Skeletal muscle tissue (tissue), 4 donors: ENCODE measurements around the gene HOXA13. TPM values are rescaled to one million over a fixed set of nuclear protein-coding genes. Genes with fewer than 3 reads are reported as not detected.
A peak's percentile ranks its signal among the peaks of the same experiment; 100 is the strongest.

ENCODE experiments used
- H3K27ac ChIP-seq: one replicate; pipeline ENCODE4 v1.7.0; 2013; ENCODE audit warnings: mild to moderate bottlenecking, low read depth, low read length, inconsistent platforms
- H3K27me3 ChIP-seq, 3 donors: one replicate each; pipeline ENCODE4 v1.7.0; 2013; ENCODE audit warnings: low read length in 3 of 3; ENCODE audit not compliant: control insufficient read depth in 3 of 3, insufficient read depth in 3 of 3
- H3K36me3 ChIP-seq, 3 donors: one replicate each; pipeline ENCODE4 v1.7.0; 2013; ENCODE audit warnings: low read length in 3 of 3; ENCODE audit not compliant: control insufficient read depth in 3 of 3, insufficient read depth in 3 of 3
- H3K4me1 ChIP-seq, 3 donors: one replicate each; pipeline ENCODE4 v1.7.0; 2013; ENCODE audit warnings: low read length in 3 of 3, mild to moderate bottlenecking in 3 of 3; ENCODE audit not compliant: control insufficient read depth in 3 of 3, insufficient read depth in 3 of 3
- H3K4me3 ChIP-seq, 3 donors: one replicate each; pipeline ENCODE4 v1.7.0; 2013; ENCODE audit warnings: low read length in 3 of 3
- H3K9ac ChIP-seq, 3 donors: one replicate each; pipeline ENCODE4 v1.7.0; 2013; ENCODE audit warnings: low read length in 3 of 3, mild to moderate bottlenecking in 3 of 3, moderate library complexity in 2 of 3, low read depth in 1 of 3
- H3K9me3 ChIP-seq, 3 donors: one replicate each; pipeline ENCODE4 v1.7.0; 2013; ENCODE audit warnings: low read length in 3 of 3; ENCODE audit not compliant: control insufficient read depth in 3 of 3
- total RNA-seq: library from RNA; depleted of rRNA; stranded (reverse); fragments of >200 nt; gene quantifications from one replicate; pipeline ENCODE4 v1.2.3, GENCODE V29; 2014
- donor health status: Osteomylitis.

The HOXA13 gene
- 0.52 TPM for total RNA-seq

DNA sequence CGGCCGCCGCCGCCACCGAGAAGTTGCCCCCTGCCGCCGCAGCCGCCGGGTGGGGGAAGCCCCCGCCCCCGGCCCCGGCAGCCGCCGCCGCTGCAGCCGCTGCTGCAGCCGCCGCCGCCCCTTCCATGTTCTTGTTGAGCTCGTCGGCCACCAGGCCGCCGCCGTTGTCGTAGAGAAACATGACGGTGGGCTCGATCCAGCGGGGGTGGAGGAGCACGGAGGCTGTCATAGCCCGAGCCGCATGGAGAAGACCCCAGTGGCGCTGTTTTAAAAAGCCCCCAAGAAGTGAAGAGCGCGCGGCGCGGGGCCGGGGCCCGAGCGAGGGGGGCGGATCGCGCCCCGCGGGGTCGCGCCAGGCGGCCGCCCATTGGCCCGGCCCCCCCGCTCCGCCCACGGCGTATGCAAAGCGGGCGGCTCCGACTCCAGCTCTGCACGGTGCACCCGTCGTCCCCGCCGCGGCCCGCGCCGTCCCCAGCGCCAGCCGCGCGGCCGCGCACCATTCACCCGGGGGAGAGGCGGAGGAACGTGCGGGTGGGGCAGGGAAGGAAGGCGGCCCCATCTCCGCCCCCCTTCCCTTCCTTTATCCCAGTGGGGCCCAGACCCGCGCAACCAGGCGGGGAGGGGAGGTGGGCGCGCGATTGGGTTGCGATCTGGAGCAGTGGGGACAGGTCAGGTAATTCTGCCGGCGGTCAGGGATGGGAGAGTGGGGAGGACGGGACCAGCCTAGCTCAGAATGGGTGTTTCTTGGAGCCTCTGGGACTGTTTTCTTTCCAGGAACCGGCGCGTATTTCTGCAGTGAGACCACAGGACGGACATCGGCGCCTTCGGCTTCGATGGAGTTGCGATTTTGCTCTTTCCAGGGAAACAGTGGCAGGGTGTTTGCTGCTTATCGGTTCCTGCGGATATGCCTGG, at the start of gene HOXA13:
Gene HOXA13, minus strand, starts transcription at position 243 of the 912 bp plus-strand sequence. Its CDS starts 14 bp downstream, at position 229.
- Histone ChIP-seq H3K9ac (peak within 1 kb of the TSS in 2 of 3 donors; percentile 62 to 85), H3K9me3 (peaks cover 0 to 3% (median 0%) of the 10 kb centered on the region in 3 donors), H3K36me3 (no peaks in the 10 kb centered on the region), H3K27ac (no peak within 1 kb of the TSS), H3K4me1 (peaks cover 21 to 31% (median 21%) of the 10 kb centered on the region in 3 donors), H3K27me3 (peaks cover 58 to 83% (median 75%) of the 10 kb centered on the region in 3 donors), H3K4me3 (peak within 1 kb of the TSS; percentile 54 to 75 (median 67))

DNA sequence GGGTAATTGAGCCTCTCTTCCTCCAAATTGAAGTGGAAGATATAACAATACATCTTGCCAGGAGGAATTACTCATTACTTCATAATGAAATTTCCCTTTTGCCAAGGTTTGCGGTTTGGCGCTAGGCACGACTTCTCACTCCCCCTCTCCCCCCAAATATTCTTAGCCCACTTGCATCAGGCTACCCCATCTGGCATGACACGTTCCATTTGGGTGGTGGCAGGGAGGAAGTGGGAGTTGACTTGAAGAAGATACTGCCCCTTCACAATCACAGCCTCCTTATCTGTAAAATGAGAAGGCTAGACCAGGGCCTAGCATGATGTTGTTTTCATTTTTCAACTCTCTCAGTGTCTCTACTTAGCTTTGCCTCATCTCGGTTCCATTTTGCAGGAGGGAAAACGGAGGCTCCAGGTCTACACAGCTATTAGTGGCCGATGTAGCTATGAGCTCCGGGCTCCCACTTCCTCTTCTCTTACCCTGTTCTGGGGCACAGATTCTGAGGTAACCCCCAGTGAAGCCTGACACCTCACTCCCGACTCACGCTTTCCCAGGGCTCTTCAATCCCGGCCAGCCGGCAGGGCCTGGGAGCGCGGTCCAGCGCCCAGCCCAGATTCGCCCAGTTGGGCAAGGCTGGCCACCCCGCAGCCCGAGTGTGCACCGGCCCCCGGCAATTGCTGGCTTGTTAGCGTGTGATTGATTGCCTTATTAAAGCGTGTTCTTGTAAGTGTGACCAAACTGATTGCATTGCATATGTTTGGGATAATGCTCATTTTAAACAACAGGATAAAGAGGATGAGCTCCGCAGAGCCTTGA, 49.2 kb upstream of the HOXA13 start:
- no peaks in the 10 kb centered on the region for H3K9me3 ChIP-seq
- peaks cover 10 to 22% (median 21%) of the 10 kb centered on the region in 3 donors for H3K4me1 ChIP-seq
- no peak overlapping the region for H3K9ac ChIP-seq
- no peaks in the 10 kb centered on the region for H3K36me3 ChIP-seq
- no peak overlapping the region for H3K4me3 ChIP-seq
- no peak overlapping the region for H3K27ac ChIP-seq
- peaks cover 92 to 98% (median 93%) of the 10 kb centered on the region in 3 donors for H3K27me3 ChIP-seq

DNA sequence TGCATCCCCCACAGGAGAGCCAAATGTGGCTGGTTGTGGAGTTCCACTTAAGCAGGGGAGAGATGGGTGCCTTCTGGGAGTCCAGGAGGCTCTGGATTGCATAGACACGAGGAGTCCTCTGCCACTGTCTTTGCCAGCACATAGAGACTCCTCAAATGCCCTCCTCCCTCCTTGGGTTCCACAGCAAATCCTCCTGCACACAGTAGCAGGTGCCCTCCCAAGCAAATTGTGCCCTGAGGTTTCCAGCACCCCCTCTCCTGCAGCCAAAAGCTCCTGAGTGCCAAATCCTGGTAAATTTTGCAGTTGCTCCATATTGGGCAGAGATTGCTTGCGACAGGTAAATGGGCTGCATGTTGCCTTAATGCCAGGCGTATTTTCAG, 48.5 kb upstream of the HOXA13 start:
- Histone ChIP-seq H3K36me3 (no peaks in the 10 kb centered on the region), H3K27me3 (peaks cover 99 to 100% (median 99%) of the 10 kb centered on the region in 3 donors), H3K4me3 (no peak overlapping the region), H3K27ac (no peak overlapping the region), H3K9me3 (no peaks in the 10 kb centered on the region), H3K4me1 (peaks cover 13 to 27% (median 21%) of the 10 kb centered on the region in 3 donors), H3K9ac (no peak overlapping the region)

DNA sequence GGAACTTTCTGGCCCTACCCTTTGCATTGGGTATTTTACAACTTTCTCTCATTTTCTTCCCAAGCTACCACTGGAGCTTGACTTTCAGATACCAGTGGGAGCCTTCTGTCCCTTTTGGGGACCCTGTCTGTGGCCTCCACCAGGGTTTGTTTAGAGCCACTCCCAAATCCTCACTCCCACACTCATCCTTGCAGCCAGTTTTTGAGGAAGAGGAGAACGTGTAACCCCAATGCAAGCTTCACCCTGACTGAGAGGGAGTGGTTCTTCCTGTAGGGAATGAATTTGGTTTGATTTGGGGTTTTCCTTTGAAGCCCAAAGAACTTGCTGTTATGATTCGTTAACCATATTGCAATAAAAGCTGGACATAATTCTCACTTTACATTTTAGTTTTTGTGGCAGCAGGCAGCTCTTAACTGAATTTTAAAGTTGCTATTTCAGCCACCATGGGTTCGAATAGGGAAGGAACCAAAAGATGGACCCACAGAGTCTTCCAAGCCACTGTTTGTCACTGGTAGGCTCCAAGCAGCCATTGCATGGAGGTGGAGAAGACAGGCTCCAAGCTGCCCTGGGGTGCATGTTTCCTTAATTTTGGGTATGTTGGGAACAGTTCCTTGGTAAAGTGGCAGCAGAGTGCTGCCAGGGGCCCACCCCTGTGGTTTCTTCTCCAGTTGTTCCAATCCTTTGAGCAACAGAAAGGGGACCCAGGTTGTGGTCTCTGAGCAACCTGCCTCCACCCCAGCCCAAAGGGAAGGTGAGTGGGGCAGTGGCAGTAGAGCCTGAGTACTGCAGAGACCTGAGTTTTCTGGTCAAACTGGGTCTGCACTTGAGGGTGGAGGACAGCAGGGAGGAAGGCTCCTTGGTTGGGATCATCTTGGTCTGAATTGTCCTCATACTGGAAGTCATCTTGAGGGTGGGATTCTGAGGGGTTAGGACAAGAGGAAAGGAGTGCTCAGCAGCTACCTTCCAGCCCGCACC, 47.8 kb upstream of the HOXA13 start:
- Histone ChIP-seq H3K36me3 (no peaks in the 10 kb centered on the region), H3K9me3 (no peaks in the 10 kb centered on the region), H3K4me3 (no peak overlapping the region), H3K27me3 (peaks cover 99 to 100% (median 100%) of the 10 kb centered on the region in 3 donors), H3K4me1 (peaks cover 20 to 34% (median 21%) of the 10 kb centered on the region in 3 donors), H3K27ac (no peak overlapping the region), H3K9ac (no peak overlapping the region)

DNA sequence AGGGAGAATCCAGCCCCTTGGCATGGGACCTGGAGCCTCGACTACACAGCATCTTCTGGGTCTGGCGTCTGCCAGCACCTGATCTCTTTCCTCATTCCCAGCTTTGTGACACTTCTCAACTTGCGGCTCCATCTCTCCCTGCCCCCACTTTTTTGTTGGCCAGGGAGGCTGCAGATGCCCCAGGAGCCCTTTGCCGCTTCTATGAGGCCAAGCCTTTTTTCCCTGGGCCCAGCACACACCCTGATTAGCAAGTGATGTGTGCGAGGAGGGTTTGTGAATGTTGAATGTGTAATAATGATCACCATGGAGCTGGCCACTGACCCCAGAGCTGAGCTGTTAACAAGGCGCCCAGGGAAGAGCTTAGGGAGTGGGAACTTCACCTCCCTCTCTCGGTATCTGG, 47.1 kb upstream of the HOXA13 start:
- Histone ChIP-seq H3K9ac (no peak overlapping the region), H3K36me3 (no peaks in the 10 kb centered on the region), H3K4me3 (no peak overlapping the region), H3K9me3 (no peaks in the 10 kb centered on the region), H3K27me3 (peaks cover 99 to 100% (median 100%) of the 10 kb centered on the region in 3 donors), H3K4me1 (peaks cover 21 to 40% (median 23%) of the 10 kb centered on the region in 3 donors), H3K27ac (no peak overlapping the region)

DNA sequence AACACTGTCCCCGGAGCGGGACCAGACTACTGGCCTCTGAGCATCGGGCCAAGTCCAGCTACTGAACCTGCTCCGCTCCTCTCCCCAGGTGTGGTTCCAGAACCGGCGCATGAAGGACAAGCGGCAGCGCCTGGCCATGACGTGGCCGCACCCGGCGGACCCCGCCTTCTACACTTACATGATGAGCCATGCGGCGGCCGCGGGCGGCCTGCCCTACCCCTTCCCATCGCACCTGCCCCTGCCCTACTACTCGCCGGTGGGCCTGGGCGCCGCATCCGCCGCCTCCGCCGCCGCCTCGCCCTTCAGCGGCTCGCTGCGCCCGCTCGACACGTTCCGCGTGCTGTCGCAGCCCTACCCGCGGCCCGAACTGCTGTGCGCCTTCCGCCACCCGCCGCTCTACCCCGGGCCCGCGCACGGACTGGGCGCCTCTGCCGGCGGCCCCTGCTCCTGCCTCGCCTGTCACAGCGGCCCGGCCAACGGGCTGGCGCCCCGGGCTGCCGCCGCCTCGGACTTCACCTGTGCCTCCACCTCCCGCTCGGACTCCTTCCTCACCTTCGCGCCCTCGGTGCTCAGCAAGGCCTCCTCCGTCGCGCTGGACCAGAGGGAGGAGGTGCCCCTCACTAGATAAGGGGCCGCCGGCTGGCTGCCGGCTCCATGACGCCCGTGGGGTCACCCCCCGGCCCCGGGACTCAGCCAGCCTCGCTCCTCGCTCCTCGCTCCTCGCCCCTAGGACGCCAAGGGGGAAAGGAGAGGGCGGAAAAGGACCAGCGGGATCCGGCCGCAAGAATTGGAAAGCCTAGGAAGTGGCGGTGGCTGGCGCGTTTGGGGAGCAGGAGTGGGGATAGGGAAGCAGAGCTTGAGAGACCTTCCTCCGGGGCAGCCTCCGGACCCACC, 46.2 kb upstream of the HOXA13 start:
- no peak overlapping the region for H3K9ac ChIP-seq
- peaks cover 12 to 33% (median 21%) of the 10 kb centered on the region in 3 donors for H3K4me1 ChIP-seq
- no peaks in the 10 kb centered on the region for H3K9me3 ChIP-seq
- H3K27ac ChIP-seq, result no peak overlapping the region
- no peaks in the 10 kb centered on the region for H3K36me3 ChIP-seq
- peak overlapping the region; percentile 23 to 54 (median 41) for H3K4me3 ChIP-seq
- peaks cover 99 to 100% (median 100%) of the 10 kb centered on the region in 3 donors for H3K27me3 ChIP-seq

DNA sequence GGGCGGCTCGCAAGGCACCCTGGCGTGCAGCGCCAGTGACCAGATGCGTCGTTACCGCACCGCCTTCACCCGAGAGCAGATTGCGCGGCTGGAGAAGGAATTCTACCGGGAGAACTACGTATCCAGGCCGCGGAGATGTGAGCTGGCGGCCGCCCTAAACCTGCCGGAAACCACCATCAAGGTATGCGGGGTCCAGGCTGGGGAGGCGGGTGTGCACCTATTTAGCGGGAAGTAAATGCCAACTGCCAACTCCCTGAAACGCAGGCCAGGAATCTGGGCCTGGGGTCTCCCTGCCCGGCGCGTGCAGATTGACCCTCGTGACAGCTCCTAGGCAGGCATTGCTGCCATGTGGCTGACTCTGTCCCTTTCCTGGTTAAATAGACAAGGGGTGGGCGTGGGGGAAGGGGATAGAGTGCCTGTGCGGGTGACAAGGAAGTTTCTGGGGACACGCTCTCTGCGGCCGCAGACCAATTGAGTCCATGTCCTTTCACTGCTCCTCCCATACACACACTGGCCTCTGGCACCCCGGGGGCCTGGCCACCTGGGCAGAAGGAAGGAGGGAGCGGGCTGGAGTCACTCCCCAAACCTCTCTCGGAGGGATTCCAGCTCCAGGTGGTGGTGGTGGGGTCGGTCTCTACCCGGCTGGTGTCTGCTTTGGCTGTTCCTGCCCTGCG, 45.4 kb upstream of the HOXA13 start:
- Histone ChIP-seq H3K27me3 (peaks cover 99 to 100% (median 100%) of the 10 kb centered on the region in 3 donors), H3K9me3 (no peaks in the 10 kb centered on the region), H3K9ac (no peak overlapping the region), H3K27ac (no peak overlapping the region), H3K4me3 (peak overlapping the region; percentile 23 to 54 (median 41)), H3K4me1 (peaks cover 11 to 33% (median 21%) of the 10 kb centered on the region in 3 donors), H3K36me3 (no peaks in the 10 kb centered on the region)

DNA sequence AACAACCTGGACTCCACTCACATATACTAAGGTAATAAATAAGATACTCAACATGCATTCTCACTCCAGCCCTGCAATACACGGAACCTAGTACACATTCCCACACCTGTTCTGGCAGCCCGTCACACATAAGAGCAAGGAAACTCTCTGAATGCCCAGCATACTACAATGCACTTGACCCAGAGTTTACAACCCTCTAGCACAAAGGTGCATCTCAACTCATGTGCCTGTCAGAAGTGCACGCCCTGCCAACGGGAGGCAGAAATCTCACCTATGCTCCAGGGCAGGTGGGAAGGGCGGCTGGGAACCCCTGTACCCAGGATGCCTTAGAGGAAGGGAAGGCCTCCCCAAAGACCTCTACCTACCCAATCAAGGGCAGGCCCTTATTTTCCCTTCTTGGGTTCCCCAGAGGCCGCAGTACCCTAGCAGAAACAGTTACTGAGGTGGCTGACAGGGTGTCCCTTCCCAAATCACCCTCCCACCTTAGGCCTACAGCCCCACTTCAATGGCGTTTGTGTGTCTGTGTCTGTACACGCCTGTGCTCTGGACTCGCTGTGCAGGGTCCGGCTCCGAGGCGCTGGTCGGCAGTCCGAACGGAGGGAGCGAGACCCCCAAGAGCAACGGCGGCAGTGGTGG, 44.7 kb upstream of the HOXA13 start:
- peaks cover 99 to 100% (median 100%) of the 10 kb centered on the region in 3 donors for H3K27me3 ChIP-seq

More for the DNA sequence above, 44.7 kb upstream of the HOXA13 start:
- Histone ChIP-seq H3K4me3 (no peak overlapping the region), H3K9ac (no peak overlapping the region), H3K9me3 (no peaks in the 10 kb centered on the region), H3K27ac (no peak overlapping the region), H3K4me1 (peaks cover 11 to 33% (median 21%) of the 10 kb centered on the region in 3 donors), H3K36me3 (no peaks in the 10 kb centered on the region)
